Suprapubic skin (tissue), 3 donors: ENCODE data around the gene STIM1.

Experiments used
- POLR2A ChIP-seq, 2 donors: fragments of 450-650 bp; IDR thresholded peaks; one replicate each; pipeline ENCODE4 v1.6.1; 2017; ENCODE audit warnings: antibody characterized with exemption in 2 of 2, mild to moderate bottlenecking in 2 of 2, moderate library complexity in 2 of 2
- TF ChIP-seq, protein P1 (sequence below), 2 donors: fragments of 200-600 bp in 1 of 2; fragments of 450-650 bp in 1 of 2; sonication (generic) in 1 of 2; IDR thresholded peaks; one replicate each; pipeline ENCODE4 v1.5.1; 2016 to 2019; ENCODE audit warnings: antibody characterized with exemption in 2 of 2, mild to moderate bottlenecking in 1 of 2, moderate library complexity in 1 of 2

DNA sequence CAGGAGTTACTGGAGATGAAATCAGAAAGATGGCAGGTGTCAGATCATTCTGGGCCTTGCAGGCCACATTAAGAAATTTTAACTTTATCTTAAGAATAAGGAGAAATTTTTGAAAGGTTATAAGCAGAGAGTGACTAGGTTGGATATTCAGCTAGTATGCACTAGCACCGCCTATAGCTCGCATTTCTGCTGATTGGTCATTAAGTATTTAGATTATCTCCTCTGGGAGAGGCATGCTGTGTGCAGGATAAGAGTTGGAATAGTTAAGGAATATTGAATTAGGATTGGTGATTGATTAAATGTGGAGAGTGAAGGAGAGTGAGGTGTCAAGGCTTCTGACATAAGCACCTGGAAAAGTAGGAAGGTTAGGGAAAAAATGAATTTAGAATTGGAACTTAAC, 100.6 kb downstream of the STIM1 start:
- TF ChIP-seq, protein P1, sequence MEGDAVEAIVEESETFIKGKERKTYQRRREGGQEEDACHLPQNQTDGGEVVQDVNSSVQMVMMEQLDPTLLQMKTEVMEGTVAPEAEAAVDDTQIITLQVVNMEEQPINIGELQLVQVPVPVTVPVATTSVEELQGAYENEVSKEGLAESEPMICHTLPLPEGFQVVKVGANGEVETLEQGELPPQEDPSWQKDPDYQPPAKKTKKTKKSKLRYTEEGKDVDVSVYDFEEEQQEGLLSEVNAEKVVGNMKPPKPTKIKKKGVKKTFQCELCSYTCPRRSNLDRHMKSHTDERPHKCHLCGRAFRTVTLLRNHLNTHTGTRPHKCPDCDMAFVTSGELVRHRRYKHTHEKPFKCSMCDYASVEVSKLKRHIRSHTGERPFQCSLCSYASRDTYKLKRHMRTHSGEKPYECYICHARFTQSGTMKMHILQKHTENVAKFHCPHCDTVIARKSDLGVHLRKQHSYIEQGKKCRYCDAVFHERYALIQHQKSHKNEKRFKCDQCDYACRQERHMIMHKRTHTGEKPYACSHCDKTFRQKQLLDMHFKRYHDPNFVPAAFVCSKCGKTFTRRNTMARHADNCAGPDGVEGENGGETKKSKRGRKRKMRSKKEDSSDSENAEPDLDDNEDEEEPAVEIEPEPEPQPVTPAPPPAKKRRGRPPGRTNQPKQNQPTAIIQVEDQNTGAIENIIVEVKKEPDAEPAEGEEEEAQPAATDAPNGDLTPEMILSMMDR (IDR thresholded peaks at IDR 0.05), result no peak
- no peak for TF ChIP-seq POLR2A (IDR thresholded peaks at IDR 0.05)
